ENCODE data around the gene CD44.

GRCh38 chr11:35262735-35263134 lies 123.8 kb downstream of the CD44 start:
- no peak for TF ChIP-seq POLR2A (IDR thresholded peaks at IDR 0.05)
- no peak for TF ChIP-seq CTCF (IDR thresholded peaks at IDR 0.05)

Measured in lower leg skin (tissue), 3 donors.